ENCODE results near the gene TBL1X.
"Not testable (repeated sequence)": the region's sequence is repeated elsewhere in the genome, so short reads cannot be mapped to it uniquely, and the experiment has no call there.

TBL1X gene

DNA sequence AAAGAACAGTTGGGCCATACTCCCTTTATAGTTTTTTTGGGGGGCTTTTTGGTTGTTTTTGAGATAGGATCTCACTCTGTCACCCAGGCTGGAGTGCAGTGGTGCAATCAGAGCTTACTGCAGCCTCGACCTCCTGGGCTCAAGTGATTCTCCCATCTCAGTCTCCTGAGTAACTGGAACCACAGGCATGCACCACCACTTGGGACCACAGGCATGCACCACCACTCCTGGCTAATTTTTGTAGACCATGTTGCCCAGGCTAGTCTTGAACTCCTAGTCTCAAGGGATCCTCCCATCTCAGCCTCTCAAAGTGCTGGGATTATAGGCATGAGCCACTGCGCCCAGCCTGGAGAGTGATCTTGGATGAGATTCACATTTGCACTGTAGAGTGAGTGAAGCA lies 29.8 kb upstream of the TBL1X start:
- not testable (repeated sequence) for H3K36me3 ChIP-seq (ENCODE audit: control insufficient read depth, insufficient read depth, low read length); H3K27ac ChIP-seq (ENCODE audit: insufficient read depth, low read depth, low read length, poor library complexity, severe bottlenecking); H3K4me3 ChIP-seq (ENCODE audit: insufficient read depth, low read depth, low read length); H3K27me3 ChIP-seq (ENCODE audit: control insufficient read depth, insufficient read depth, low read length, poor library complexity, severe bottlenecking); H3K9me3 ChIP-seq (ENCODE audit: control insufficient read depth, low read length); H3K4me1 ChIP-seq (ENCODE audit: control insufficient read depth, insufficient read depth, low read length)
- WGBS, 2 experiments = 80 to 86% methylated on average over 2 of the region's 2 CpGs

DNA sequence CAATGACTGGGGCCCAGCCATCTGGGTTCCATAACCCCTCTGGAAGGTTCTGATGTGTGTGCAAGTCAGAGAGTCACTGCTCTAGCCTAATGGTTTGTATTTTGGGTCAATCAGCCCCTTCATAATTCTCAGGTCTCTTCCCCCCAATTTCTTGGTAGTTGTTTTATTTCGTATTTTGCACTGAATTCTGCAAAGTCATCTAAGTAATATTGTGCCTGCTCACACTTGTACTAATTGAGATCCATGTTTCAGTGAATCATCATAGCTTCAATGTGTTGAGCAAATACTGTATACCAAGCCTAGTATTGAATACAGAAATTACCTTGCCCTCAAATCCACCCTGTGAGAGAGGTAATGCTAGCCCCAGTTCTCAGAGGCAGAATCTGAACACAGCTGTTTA lies 28.0 kb upstream of the TBL1X start:
- Histone ChIP-seq H3K4me3 (ENCODE audit: insufficient read depth, low read depth, low read length) (no peak overlapping the region), H3K27ac (ENCODE audit: insufficient read depth, low read depth, low read length, poor library complexity, severe bottlenecking) (no peak overlapping the region), H3K36me3 (ENCODE audit: control insufficient read depth, insufficient read depth, low read length) (no peaks in the 10 kb centered on the region), H3K9me3 (ENCODE audit: control insufficient read depth, low read length) (no peaks in the 10 kb centered on the region), H3K27me3 (ENCODE audit: control insufficient read depth, insufficient read depth, low read length, poor library complexity, severe bottlenecking) (no peaks in the 10 kb centered on the region), H3K4me1 (ENCODE audit: control insufficient read depth, insufficient read depth, low read length) (no peaks in the 10 kb centered on the region)
- WGBS, 2 experiments = 100% methylated on average over 1 of the region's 1 CpG; no CpG with 5 or more reads in 1 of the 2 experiments

DNA sequence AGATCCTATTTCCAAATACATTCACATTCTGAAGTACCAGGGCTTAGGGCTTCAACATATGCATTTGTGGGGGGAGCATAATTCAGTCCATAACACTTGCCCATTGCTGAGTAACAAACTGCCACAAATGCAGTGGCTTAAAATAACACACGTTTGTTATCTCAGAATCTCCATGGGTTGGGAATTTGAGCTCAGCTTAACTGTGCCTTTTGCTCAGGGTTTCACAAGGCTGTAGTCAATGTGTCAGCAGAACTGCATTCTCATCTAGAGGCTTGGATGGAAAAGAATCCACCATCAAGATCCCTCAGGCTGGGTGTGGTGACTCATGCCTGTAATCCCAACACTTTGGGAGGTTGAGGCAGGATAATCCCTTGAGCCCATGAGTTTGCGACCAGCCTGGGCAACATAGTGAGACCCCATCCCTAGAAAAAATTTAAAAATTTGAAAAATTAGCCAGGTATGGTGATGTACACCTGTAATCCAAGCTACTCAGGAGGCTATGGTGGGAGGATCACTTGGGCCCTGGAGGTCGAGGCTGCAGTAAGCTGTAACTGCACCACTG lies 25.8 kb upstream of the TBL1X start:
- no peak overlapping the region for H3K27ac ChIP-seq (ENCODE audit: insufficient read depth, low read depth, low read length, poor library complexity, severe bottlenecking)
- WGBS, 2 experiments = 93 to 96% methylated on average over 3 of the region's 3 CpGs

DNA sequence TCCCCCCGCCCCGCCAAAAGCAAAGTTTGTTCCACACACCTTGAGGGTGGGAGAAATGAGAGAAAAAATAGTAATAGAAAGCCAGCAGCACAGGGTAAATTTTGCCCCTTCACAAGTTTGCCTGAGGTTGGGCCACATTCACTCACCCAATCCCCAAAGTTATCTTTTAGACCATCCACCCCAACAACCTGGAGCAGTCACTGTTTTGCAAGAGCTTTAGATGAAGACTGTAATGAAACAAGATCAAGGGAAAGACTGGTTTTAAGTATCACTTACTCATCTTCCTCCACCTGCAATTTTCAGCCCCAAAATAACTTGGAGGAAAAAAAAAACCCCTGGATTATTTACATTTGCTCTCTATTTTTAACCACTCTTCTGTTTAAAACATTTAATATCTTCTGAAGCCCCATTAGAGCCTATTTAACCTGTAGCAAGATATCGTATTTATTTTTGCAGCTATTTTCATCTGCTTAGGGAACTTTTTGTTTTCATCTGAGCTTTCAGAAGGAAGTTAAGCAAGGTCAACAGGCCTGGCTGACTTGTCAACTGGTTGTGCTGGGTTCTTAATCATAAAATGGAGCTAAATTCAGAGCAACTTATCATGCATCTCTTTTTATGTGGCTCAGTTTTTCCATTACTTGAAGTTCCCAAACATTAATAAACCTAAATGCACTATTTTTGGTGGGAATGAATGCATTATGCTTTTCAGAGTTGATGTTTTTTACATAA lies 24.6 kb upstream of the TBL1X start:
- H3K9me3 ChIP-seq (ENCODE audit: control insufficient read depth, low read length) = no peaks in the 10 kb centered on the region
- H3K4me1 ChIP-seq (ENCODE audit: control insufficient read depth, insufficient read depth, low read length) = no peaks in the 10 kb centered on the region
- no peak overlapping the region for H3K4me3 ChIP-seq (ENCODE audit: insufficient read depth, low read depth, low read length)
- 100% methylated on average over 1 of the region's 3 CpGs for WGBS, 2 experiments
- no peaks in the 10 kb centered on the region for H3K36me3 ChIP-seq (ENCODE audit: control insufficient read depth, insufficient read depth, low read length)
- no peaks in the 10 kb centered on the region for H3K27me3 ChIP-seq (ENCODE audit: control insufficient read depth, insufficient read depth, low read length, poor library complexity, severe bottlenecking)
- H3K27ac ChIP-seq (ENCODE audit: insufficient read depth, low read depth, low read length, poor library complexity, severe bottlenecking) = no peak overlapping the region

More for the DNA sequence above, 25.8 kb upstream of the TBL1X start:
- no peaks in the 10 kb centered on the region for H3K9me3 ChIP-seq (ENCODE audit: control insufficient read depth, low read length)
- no peak overlapping the region for H3K4me3 ChIP-seq (ENCODE audit: insufficient read depth, low read depth, low read length)
- H3K36me3 ChIP-seq (ENCODE audit: control insufficient read depth, insufficient read depth, low read length) = no peaks in the 10 kb centered on the region
- no peaks in the 10 kb centered on the region for H3K27me3 ChIP-seq (ENCODE audit: control insufficient read depth, insufficient read depth, low read length, poor library complexity, severe bottlenecking)
- no peaks in the 10 kb centered on the region for H3K4me1 ChIP-seq (ENCODE audit: control insufficient read depth, insufficient read depth, low read length)

DNA sequence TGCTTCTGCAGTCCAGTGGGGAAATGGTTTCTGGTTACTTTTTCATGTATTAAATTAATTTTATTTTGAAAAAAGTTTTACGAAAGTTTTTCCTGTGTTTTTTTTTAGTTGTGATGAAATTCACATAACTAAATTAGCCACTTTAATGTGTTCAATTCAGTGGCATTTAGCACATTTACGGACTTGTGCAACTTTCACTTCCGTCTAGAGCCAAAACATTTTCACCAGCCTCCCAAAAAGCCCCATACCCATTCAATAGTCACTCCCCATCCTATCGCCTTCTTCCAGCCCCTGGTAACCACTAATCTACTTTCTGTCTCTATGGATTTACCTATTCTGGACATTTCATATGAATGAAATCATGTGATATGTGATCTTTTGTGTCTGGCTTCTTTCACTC lies 22.8 kb upstream of the TBL1X start:
- Histone ChIP-seq H3K4me1 (ENCODE audit: control insufficient read depth, insufficient read depth, low read length) (no peaks in the 10 kb centered on the region), H3K27ac (ENCODE audit: insufficient read depth, low read depth, low read length, poor library complexity, severe bottlenecking) (no peak overlapping the region), H3K4me3 (ENCODE audit: insufficient read depth, low read depth, low read length) (no peak overlapping the region), H3K9me3 (ENCODE audit: control insufficient read depth, low read length) (no peaks in the 10 kb centered on the region), H3K27me3 (ENCODE audit: control insufficient read depth, insufficient read depth, low read length, poor library complexity, severe bottlenecking) (no peaks in the 10 kb centered on the region), H3K36me3 (ENCODE audit: control insufficient read depth, insufficient read depth, low read length) (no peaks in the 10 kb centered on the region)
- WGBS, 2 experiments = 93 to 95% methylated on average over 3 of the region's 4 CpGs

DNA sequence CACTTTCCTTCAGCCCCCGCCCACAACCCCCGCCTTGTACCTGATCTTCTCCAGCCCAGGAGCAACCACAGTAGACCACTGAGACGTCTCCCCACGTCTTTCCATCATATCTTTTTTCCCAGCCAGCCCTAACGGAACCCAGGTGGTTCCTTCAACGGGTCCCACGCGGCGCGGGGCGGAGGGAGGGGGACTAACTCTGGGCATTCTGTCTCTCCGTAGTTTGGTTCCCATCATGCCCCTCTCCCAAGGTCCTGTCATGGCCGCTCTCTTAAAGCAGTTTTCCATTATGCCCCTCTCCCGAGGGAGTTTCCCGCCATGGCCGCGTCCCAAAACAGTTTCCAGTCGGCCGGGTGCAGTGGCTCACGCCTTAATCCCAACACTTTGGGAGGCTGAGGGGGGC lies 21.5 kb upstream of the TBL1X start:
- Histone ChIP-seq H3K27me3 (ENCODE audit: control insufficient read depth, insufficient read depth, low read length, poor library complexity, severe bottlenecking) (no peaks in the 10 kb centered on the region), H3K9me3 (ENCODE audit: control insufficient read depth, low read length) (no peaks in the 10 kb centered on the region), H3K27ac (ENCODE audit: insufficient read depth, low read depth, low read length, poor library complexity, severe bottlenecking) (no peak overlapping the region), H3K4me1 (ENCODE audit: control insufficient read depth, insufficient read depth, low read length) (no peaks in the 10 kb centered on the region), H3K4me3 (ENCODE audit: insufficient read depth, low read depth, low read length) (no peak overlapping the region), H3K36me3 (ENCODE audit: control insufficient read depth, insufficient read depth, low read length) (no peaks in the 10 kb centered on the region)
- WGBS, 2 experiments = 92 to 94% methylated on average over 20 of the region's 20 CpGs

DNA sequence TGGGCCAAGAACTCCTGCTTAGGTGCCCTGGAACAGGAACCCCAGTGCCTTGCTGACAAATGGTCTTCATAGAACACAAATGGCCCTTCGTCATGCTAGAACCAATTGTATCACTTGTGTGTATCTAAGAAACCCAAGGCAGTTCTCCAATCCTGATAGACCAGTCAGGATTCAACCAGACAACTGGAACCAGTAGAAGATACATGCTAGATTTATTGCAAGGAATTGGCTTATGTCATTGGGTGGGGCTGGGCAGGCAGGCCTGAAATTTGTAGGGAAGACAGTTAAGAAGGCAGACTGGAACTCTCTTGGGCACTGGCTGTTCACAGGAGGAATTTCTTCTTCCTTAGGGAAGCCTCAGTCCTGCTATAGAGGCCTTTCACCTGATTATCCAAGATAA lies 17.0 kb upstream of the TBL1X start:
- no peaks in the 10 kb centered on the region for H3K36me3 ChIP-seq (ENCODE audit: control insufficient read depth, insufficient read depth, low read length)
- H3K27ac ChIP-seq (ENCODE audit: insufficient read depth, low read depth, low read length, poor library complexity, severe bottlenecking) = no peak overlapping the region
- H3K4me3 ChIP-seq (ENCODE audit: insufficient read depth, low read depth, low read length) = no peak overlapping the region
- no peaks in the 10 kb centered on the region for H3K9me3 ChIP-seq (ENCODE audit: control insufficient read depth, low read length)
- H3K4me1 ChIP-seq (ENCODE audit: control insufficient read depth, insufficient read depth, low read length) = no peaks in the 10 kb centered on the region
- no peaks in the 10 kb centered on the region for H3K27me3 ChIP-seq (ENCODE audit: control insufficient read depth, insufficient read depth, low read length, poor library complexity, severe bottlenecking)
- WGBS, 2 experiments = 86 to 93% methylated on average over 1 of the region's 1 CpG

DNA sequence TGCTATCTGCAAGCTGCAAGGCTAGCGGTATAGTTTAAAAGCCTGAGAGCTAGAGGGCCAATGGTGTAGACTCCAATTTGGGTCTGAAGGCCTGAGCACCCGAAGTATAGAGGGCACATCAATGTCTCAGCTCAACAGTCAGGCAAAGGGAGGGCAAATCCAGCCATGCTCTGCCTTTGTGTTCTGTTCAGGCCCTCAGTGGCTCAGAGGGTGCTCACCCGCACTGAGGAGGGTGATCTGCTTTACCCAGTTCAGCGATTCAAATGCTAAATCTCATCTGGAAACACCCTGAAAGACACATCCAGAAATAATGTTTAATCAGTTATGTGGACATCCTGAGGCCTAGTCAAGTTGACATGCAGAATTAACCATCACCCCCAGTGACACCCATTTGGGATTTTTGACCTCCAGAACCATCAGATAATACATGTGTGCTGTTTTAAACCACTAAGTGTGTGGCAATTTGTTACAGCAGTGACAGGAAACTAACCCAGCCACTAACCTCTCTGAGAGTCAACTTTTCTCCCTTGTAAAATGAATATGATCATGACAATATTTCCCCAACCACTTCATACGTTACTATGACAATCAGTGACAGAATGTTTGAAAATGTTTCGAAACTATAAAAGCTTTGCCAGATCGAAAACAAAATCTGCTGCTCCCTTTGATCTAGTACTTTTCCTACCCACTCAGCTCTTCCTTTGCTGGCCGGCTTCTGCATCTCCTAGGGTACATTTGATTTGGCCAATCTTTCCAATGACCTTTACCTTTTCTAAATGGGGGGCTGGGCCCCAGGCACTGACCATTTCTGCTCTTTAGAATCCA lies 8.4 kb upstream of the TBL1X start:
- H3K4me3 ChIP-seq (ENCODE audit: insufficient read depth, low read depth, low read length) = no peak overlapping the region
- no peaks in the 10 kb centered on the region for H3K9me3 ChIP-seq (ENCODE audit: control insufficient read depth, low read length)
- WGBS, 2 experiments = 86 to 88% methylated on average over 7 to 8 of the region's 8 CpGs
- no peaks in the 10 kb centered on the region for H3K36me3 ChIP-seq (ENCODE audit: control insufficient read depth, insufficient read depth, low read length)
- H3K27me3 ChIP-seq (ENCODE audit: control insufficient read depth, insufficient read depth, low read length, poor library complexity, severe bottlenecking) = no peaks in the 10 kb centered on the region
- no peak overlapping the region for H3K27ac ChIP-seq (ENCODE audit: insufficient read depth, low read depth, low read length, poor library complexity, severe bottlenecking)
- H3K4me1 ChIP-seq (ENCODE audit: control insufficient read depth, insufficient read depth, low read length) = no peaks in the 10 kb centered on the region

DNA sequence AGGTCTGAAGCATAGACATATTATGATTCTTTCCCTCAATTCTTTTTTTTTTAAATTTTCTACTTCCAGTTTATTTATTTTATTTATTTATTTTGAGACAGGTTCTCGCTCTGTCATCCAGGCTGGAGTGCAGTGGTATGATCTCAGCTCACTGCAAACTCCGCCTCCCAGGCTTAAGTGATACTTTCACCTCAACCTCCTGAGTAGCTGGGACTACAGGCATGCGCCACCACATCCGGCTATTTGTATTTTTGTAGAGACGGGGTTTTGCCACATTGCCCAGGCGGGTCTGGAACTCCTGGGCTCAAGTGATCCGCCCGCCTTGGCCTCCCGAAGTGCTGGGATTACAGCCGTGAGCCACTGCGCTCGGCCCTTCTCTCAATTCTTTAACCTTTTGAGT lies 6.8 kb upstream of the TBL1X start:
- H3K9me3 ChIP-seq (ENCODE audit: control insufficient read depth, low read length); H3K36me3 ChIP-seq (ENCODE audit: control insufficient read depth, insufficient read depth, low read length); H3K27ac ChIP-seq (ENCODE audit: insufficient read depth, low read depth, low read length, poor library complexity, severe bottlenecking); H3K4me3 ChIP-seq (ENCODE audit: insufficient read depth, low read depth, low read length); H3K4me1 ChIP-seq (ENCODE audit: control insufficient read depth, insufficient read depth, low read length); H3K27me3 ChIP-seq (ENCODE audit: control insufficient read depth, insufficient read depth, low read length, poor library complexity, severe bottlenecking): not testable (repeated sequence)
- 92 to 93% methylated on average over 12 of the region's 12 CpGs for WGBS, 2 experiments

DNA sequence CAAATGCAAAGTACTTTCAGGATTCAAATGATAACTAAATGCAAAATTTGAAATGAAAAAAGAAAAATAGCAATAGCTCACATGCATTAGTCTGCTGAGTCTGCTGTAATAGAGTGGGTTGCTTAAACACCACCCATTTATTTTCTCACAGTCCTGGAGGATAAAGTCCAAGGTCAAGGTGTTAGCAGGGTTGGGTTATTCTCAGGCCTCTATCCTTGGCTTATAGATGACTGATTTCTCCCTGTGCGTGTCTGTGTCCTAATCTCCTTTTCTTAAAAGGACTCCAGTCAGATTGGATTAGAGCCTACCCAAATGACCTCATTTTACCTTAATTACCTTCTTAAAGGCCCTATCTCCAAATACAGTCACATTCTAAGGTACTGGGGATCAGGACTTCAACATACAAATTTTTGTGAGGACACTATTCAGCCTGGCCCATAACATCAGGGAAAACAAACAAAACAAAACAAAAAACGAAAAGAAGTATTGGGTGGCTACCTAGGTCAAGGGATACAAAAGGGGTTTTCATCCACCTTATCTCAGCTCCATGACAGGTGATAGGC lies 6.3 kb upstream of the TBL1X start:
- 65 to 86% methylated on average over 2 of the region's 2 CpGs for WGBS, 2 experiments
- Histone ChIP-seq H3K27me3 (ENCODE audit: control insufficient read depth, insufficient read depth, low read length, poor library complexity, severe bottlenecking) (no peaks in the 10 kb centered on the region), H3K27ac (ENCODE audit: insufficient read depth, low read depth, low read length, poor library complexity, severe bottlenecking) (no peak overlapping the region), H3K9me3 (ENCODE audit: control insufficient read depth, low read length) (no peaks in the 10 kb centered on the region), H3K36me3 (ENCODE audit: control insufficient read depth, insufficient read depth, low read length) (no peaks in the 10 kb centered on the region), H3K4me3 (ENCODE audit: insufficient read depth, low read depth, low read length) (no peak overlapping the region), H3K4me1 (ENCODE audit: control insufficient read depth, insufficient read depth, low read length) (no peaks in the 10 kb centered on the region)
